ENCODE measurements around the gene PRIMPOL. TPM values are rescaled to one million over a fixed set of nuclear protein-coding genes. Genes with fewer than 3 reads are reported as not detected.

PRIMPOL gene
- total RNA-seq, 1 experiment from 2014 or later: 9.4 TPM

DNA sequence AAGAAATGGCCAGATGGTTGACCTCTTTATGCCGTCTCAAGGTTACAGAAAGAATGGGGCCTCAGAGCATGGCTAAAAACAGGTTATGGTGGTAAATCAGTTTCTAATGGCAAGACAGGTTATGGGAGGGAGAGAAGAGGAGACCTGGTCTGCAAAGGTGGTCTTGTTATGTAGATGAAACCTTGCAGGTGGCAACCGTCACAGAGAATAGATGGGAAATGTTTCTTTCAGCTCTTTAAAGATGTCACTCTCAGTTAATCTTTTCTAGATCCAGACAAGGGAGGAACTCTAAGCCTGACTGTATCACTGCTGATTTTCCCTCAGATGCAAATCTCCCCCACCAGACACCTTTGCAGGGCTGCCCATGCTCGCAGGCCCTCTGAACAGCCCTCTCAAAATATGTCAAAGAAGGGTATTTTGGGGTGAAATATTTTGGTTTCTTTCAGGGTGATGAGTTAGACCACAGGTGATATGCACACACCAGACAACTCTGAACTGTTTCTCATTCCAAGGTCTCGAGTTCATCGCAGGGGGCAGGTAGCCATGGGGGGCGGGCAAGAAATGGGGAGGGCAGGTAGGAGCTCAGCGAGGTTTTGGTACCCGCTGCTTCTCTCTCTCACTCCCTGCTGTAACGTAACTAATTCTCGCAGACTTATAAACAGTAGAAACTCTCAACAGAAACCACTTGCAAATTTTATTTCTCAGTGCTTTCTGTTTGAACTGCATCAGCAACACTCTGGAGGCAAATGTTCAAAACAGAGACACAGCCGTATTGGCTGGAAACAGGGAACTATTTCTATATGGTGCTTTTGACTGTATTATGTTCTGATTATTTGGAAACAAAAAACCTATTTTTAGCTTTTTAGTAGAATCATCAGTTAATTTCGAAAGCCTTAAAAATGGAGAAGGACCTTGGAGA, 32.6 kb upstream of the PRIMPOL start:
- Histone ChIP-seq H3K27me3 (ENCODE audit: low read length) (no peaks in the 10 kb centered on the region), H3K4me1 (ENCODE audit: insufficient read depth, low read length) (no peaks in the 10 kb centered on the region), H2AFZ (ENCODE audit: low read length) (no peak overlapping the region), H4K20me1 (ENCODE audit: low read length) (no peaks in the 10 kb centered on the region), H3K36me3 (ENCODE audit: low read depth, low read length) (no peaks in the 10 kb centered on the region), H3F3A (ENCODE audit: low read length, unreplicated experiment) (no peaks in the 10 kb centered on the region), H3K4me2 (ENCODE audit: low read length) (no peak overlapping the region), H3K9ac (ENCODE audit: low read length) (no peak overlapping the region), H3K4me3 (ENCODE audit: low read length) (no peak overlapping the region), H3K9me2 (replicated peaks; ENCODE audit: low read length) (no peaks in the 10 kb centered on the region), H3K27ac (ENCODE audit: low read length) (no peak overlapping the region), H3K79me2 (ENCODE audit: low read length) (no peaks in the 10 kb centered on the region), H3K9me3 (ENCODE audit: low read length) (no peaks in the 10 kb centered on the region)
- CTCF ChIA-PET: no interaction called here
- DNase-seq (no peak), ATAC-seq (no peak)
- TF ChIP-seq EZH2 (IDR thresholded peaks at IDR 0.05; ENCODE audit: low read length, unreplicated experiment): no peak
- TF ChIP-seq, protein P1, sequence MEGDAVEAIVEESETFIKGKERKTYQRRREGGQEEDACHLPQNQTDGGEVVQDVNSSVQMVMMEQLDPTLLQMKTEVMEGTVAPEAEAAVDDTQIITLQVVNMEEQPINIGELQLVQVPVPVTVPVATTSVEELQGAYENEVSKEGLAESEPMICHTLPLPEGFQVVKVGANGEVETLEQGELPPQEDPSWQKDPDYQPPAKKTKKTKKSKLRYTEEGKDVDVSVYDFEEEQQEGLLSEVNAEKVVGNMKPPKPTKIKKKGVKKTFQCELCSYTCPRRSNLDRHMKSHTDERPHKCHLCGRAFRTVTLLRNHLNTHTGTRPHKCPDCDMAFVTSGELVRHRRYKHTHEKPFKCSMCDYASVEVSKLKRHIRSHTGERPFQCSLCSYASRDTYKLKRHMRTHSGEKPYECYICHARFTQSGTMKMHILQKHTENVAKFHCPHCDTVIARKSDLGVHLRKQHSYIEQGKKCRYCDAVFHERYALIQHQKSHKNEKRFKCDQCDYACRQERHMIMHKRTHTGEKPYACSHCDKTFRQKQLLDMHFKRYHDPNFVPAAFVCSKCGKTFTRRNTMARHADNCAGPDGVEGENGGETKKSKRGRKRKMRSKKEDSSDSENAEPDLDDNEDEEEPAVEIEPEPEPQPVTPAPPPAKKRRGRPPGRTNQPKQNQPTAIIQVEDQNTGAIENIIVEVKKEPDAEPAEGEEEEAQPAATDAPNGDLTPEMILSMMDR (conservative IDR thresholded peaks at IDR 0.05; ENCODE audit: low read depth, low read length): no peak
- no peak for TF ChIP-seq EZH2phosphoT487 (IDR thresholded peaks at IDR 0.05; ENCODE audit: borderline replicate concordance, low read length)
- POLR2A ChIA-PET (ENCODE audit: unreplicated experiment): no interaction called here
- intact Hi-C loops (cut with micrococcal nuclease): no loop called here
- no TSS peak for BruUV-seq (replicated peaks)

DNA sequence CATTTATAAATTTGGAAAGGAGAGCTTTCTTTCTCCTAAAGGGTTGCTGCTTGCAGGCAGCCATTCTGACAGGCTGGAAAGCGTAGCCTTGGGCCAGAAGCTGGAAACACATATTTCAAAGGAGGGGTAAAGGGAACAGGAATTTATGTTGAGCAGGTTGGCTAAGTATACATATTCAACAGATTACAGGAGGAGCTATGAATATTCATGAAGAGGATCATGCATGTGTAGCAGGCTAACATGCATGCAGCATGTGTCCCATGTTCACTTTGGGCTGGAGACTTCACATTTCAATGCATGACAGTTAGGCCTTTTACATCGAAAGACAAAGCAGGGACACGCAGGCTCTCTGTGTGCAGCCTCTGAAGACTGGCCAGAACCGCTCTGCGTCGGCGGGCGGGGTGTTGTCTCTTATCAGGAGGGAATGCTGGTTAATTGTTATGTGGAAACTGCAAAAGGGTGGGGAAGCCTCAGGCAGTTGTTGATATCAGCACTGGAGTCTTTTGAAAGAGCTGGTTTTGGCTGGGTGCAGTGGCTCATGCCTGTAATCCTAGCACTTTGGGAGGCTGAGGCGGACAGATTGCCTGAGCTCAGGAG, 31.8 kb upstream of the PRIMPOL start:
- ChIA-PET CTCF (no interaction called here), POLR2A (ENCODE audit: unreplicated experiment) (no interaction called here)
- Histone ChIP-seq H3K9ac (ENCODE audit: low read length) (no peak overlapping the region), H3K36me3 (ENCODE audit: low read depth, low read length) (no peaks in the 10 kb centered on the region), H3K4me1 (ENCODE audit: insufficient read depth, low read length) (no peaks in the 10 kb centered on the region), H4K20me1 (ENCODE audit: low read length) (no peaks in the 10 kb centered on the region), H3K9me3 (ENCODE audit: low read length) (no peaks in the 10 kb centered on the region), H2AFZ (ENCODE audit: low read length) (no peak overlapping the region), H3K4me2 (ENCODE audit: low read length) (no peak overlapping the region), H3F3A (ENCODE audit: low read length, unreplicated experiment) (no peaks in the 10 kb centered on the region), H3K4me3 (ENCODE audit: low read length) (no peak overlapping the region), H3K79me2 (ENCODE audit: low read length) (no peaks in the 10 kb centered on the region), H3K27me3 (ENCODE audit: low read length) (no peaks in the 10 kb centered on the region), H3K27ac (ENCODE audit: low read length) (no peak overlapping the region), H3K9me2 (replicated peaks; ENCODE audit: low read length) (no peaks in the 10 kb centered on the region)
- no TSS peak for BruUV-seq (replicated peaks)
- DNase-seq: no peak
- intact Hi-C loops (cut with micrococcal nuclease): no loop called here
- no peak for TF ChIP-seq EZH2phosphoT487 (IDR thresholded peaks at IDR 0.05; ENCODE audit: borderline replicate concordance, low read length)
- TF ChIP-seq, protein P1 (conservative IDR thresholded peaks at IDR 0.05; ENCODE audit: low read depth, low read length): no peak
- no peak for TF ChIP-seq EZH2 (IDR thresholded peaks at IDR 0.05; ENCODE audit: low read length, unreplicated experiment)
- ATAC-seq: no peak
